ENCODE results near the gene MUC22. TPM values are rescaled to one million over a fixed set of nuclear protein-coding genes. Genes with fewer than 3 reads are reported as not detected.
"Not testable (repeated sequence)": the region's sequence is repeated elsewhere in the genome, so short reads cannot be mapped to it uniquely, and the experiment has no call there.

Gene MUC22
- polyA plus RNA-seq, 3 donors: not detected

DNA sequence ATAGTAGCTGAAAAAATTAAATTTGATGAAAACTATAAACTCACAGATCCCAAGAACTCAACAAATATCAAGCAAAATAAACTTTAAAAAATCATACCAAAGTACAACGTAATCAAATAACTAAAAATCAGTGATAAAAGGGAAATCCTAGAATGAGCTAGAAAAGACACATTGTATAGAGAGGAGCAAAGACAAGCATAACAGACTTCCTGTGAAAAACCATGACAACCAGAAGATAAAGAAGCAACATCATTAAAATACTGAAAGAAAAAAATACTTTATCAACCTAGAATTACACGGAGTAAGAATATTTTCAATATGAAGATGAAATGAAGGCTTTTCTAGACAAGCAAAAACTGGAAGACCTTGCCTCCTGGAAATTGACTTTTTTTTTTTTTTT lies 9.8 kb downstream of the MUC22 start:
- Mint-ChIP-seq H3K36me3 (no peaks in the 10 kb centered on the region), H3K9me3 (peaks cover 0 to 8% (median 4%) of the 10 kb centered on the region in 7 donors), H3K27ac (peak overlapping the region in 1 of 7 donors; percentile 55), H3K27me3 (ENCODE audit: low read depth in 3 of 3) (peaks cover 5 to 24% (median 5%) of the 10 kb centered on the region in 3 donors), H3K4me1 (no peaks in the 10 kb centered on the region), H3K4me3 (no peak overlapping the region)
- no peak overlapping the region for H3K27ac ChIP-seq (ENCODE audit: low read depth in 1 of 2, low read length in 2 of 2)
- H3K36me3 ChIP-seq (replicated peaks in 1 of 2; ENCODE audit: control insufficient read depth in 1 of 2, insufficient read depth in 2 of 2, low read length in 2 of 2): no peaks in the 10 kb centered on the region
- no CpG with 5 or more reads among the region's 2 CpGs for WGBS (ENCODE audit: insufficient coverage)
- H4K20me1 ChIP-seq (ENCODE audit: insufficient read depth, low read length): no peaks in the 10 kb centered on the region
- H3K27me3 ChIP-seq (ENCODE audit: control insufficient read depth in 2 of 2, insufficient read depth in 2 of 2, low read length in 2 of 2): no peaks in the 10 kb centered on the region
- no peaks in the 10 kb centered on the region for H3K79me2 ChIP-seq (ENCODE audit: insufficient read depth, low read length)
- no peaks in the 10 kb centered on the region for H3K9me3 ChIP-seq (replicated peaks in 1 of 2; ENCODE audit: control insufficient read depth in 1 of 2, insufficient read depth in 1 of 2, low read length in 2 of 2)
- no peak overlapping the region for H3K4me2 ChIP-seq (replicated peaks; ENCODE audit: extremely low read depth, low read length, poor library complexity, severe bottlenecking)
- TF ChIP-seq, protein P1, sequence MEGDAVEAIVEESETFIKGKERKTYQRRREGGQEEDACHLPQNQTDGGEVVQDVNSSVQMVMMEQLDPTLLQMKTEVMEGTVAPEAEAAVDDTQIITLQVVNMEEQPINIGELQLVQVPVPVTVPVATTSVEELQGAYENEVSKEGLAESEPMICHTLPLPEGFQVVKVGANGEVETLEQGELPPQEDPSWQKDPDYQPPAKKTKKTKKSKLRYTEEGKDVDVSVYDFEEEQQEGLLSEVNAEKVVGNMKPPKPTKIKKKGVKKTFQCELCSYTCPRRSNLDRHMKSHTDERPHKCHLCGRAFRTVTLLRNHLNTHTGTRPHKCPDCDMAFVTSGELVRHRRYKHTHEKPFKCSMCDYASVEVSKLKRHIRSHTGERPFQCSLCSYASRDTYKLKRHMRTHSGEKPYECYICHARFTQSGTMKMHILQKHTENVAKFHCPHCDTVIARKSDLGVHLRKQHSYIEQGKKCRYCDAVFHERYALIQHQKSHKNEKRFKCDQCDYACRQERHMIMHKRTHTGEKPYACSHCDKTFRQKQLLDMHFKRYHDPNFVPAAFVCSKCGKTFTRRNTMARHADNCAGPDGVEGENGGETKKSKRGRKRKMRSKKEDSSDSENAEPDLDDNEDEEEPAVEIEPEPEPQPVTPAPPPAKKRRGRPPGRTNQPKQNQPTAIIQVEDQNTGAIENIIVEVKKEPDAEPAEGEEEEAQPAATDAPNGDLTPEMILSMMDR (IDR thresholded peaks at IDR 0.05): no peak
- H3K9ac ChIP-seq (ENCODE audit: insufficient read depth, low read length, poor library complexity, severe bottlenecking): no peak overlapping the region
- H3K4me3 ChIP-seq (replicated peaks in 1 of 3; ENCODE audit: low read depth in 2 of 3, low read length in 3 of 3): no peak overlapping the region
- intact Hi-C loops (cut with micrococcal nuclease): no loop called here
- DNase-seq: no peak
- no peaks in the 10 kb centered on the region for H3K4me1 ChIP-seq (ENCODE audit: control insufficient read depth in 1 of 2, insufficient read depth in 2 of 2, low read length in 2 of 2)
- no peak overlapping the region for H2AFZ ChIP-seq (ENCODE audit: insufficient read depth, low read depth, low read length, poor library complexity, severe bottlenecking)

DNA sequence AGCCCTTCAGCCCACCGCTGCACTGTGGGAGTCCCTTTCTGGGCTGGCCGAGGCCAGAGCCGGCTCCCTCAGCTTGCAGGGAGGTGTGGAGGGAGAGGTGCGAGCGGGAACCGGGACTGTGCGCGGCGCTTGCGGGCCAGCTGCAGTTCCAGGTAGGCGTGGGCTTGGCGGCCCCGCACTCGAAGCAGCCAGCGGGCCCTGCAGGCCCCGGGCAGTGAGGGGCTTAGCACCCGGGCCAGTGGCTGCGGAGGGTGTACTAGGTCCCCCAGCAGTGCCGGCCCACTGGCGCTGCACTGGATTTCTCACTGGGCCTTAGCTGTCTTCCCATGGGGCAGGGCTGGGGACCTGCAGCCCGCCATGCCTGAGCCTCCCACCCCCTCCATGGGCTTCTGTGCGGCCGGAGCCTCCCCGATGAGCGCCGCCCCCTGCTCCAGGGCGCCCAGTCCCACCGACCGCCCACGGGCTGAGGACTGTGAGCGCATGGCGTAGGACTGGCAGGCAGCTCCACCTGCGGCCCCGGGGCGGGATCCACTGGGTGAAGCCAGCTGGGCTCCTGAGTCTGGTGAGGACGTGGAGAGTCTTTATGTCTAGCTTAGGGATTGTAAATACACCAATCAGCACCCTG lies 10.5 kb downstream of the MUC22 start:
- H3K27me3 Mint-ChIP-seq (ENCODE audit: low read depth in 3 of 3): peaks cover 5 to 24% (median 6%) of the 10 kb centered on the region in 3 donors
- H3K4me1 ChIP-seq (ENCODE audit: control insufficient read depth in 1 of 2, insufficient read depth in 2 of 2, low read length in 2 of 2); H3K27ac Mint-ChIP-seq; H3K27ac ChIP-seq (ENCODE audit: low read depth in 1 of 2, low read length in 2 of 2); H3K9ac ChIP-seq (ENCODE audit: insufficient read depth, low read length, poor library complexity, severe bottlenecking); H3K36me3 ChIP-seq (replicated peaks in 1 of 2; ENCODE audit: control insufficient read depth in 1 of 2, insufficient read depth in 2 of 2, low read length in 2 of 2); H3K9me3 ChIP-seq (replicated peaks in 1 of 2; ENCODE audit: control insufficient read depth in 1 of 2, insufficient read depth in 1 of 2, low read length in 2 of 2); H2AFZ ChIP-seq (ENCODE audit: insufficient read depth, low read depth, low read length, poor library complexity, severe bottlenecking); H3K27me3 ChIP-seq (ENCODE audit: control insufficient read depth in 2 of 2, insufficient read depth in 2 of 2, low read length in 2 of 2); H3K4me1 Mint-ChIP-seq; H3K79me2 ChIP-seq (ENCODE audit: insufficient read depth, low read length); intact Hi-C loops (cut with micrococcal nuclease); H3K9me3 Mint-ChIP-seq; H3K36me3 Mint-ChIP-seq; H3K4me3 Mint-ChIP-seq; H4K20me1 ChIP-seq (ENCODE audit: insufficient read depth, low read length); H3K4me2 ChIP-seq (replicated peaks; ENCODE audit: extremely low read depth, low read length, poor library complexity, severe bottlenecking); DNase-seq; H3K4me3 ChIP-seq (replicated peaks in 1 of 3; ENCODE audit: low read depth in 2 of 3, low read length in 3 of 3): not testable (repeated sequence)
- WGBS (ENCODE audit: insufficient coverage): 92% methylated on average over 28 of the region's 36 CpGs

DNA sequence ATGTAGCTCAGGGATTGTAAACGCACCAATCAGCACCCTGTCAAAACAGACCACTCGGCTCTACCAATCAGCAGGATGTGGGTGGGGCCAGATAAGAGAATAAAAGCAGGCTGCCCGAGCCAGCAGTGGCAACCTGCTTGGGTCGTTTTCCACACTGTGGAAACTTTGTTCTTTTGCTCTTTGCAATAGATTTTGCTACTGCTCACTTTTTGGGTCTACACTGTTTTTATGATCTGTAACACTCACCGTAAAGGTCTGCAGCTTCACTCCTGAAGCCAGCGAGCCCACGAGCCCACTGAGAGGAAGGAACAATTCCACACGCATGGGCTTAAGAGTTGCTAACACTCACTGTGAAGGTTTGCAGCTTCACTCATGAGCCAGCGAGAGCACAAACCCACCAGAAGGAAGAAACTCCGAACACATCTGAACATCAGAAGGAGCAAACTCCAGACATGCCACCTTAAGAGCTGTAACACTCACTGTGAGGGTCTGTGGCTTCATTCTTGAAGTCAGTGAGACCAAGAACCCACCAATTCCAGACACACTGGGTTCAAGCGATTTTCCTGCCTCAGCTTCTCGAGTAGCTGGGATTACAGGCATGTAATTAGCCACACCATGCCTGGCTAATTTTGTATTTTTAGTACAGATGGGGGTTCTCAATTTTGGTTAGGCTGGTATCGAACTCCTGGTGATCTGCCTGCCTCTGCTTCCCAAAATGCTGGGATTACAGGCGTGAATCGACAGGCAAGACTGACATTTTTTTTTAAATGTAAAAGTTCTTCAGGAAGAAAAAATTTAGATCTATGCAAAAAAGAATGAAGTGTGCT lies 11.6 kb downstream of the MUC22 start:
- H3K4me1 ChIP-seq (ENCODE audit: control insufficient read depth in 1 of 2, insufficient read depth in 2 of 2, low read length in 2 of 2); H3K79me2 ChIP-seq (ENCODE audit: insufficient read depth, low read length); DNase-seq; H3K4me1 Mint-ChIP-seq; intact Hi-C loops (cut with micrococcal nuclease); H3K4me3 Mint-ChIP-seq; H2AFZ ChIP-seq (ENCODE audit: insufficient read depth, low read depth, low read length, poor library complexity, severe bottlenecking); H3K27ac Mint-ChIP-seq; H3K9me3 ChIP-seq (replicated peaks in 1 of 2; ENCODE audit: control insufficient read depth in 1 of 2, insufficient read depth in 1 of 2, low read length in 2 of 2); H4K20me1 ChIP-seq (ENCODE audit: insufficient read depth, low read length); H3K27me3 ChIP-seq (ENCODE audit: control insufficient read depth in 2 of 2, insufficient read depth in 2 of 2, low read length in 2 of 2); H3K4me2 ChIP-seq (replicated peaks; ENCODE audit: extremely low read depth, low read length, poor library complexity, severe bottlenecking); H3K36me3 ChIP-seq (replicated peaks in 1 of 2; ENCODE audit: control insufficient read depth in 1 of 2, insufficient read depth in 2 of 2, low read length in 2 of 2); H3K36me3 Mint-ChIP-seq; H3K27ac ChIP-seq (ENCODE audit: low read depth in 1 of 2, low read length in 2 of 2); H3K4me3 ChIP-seq (replicated peaks in 1 of 3; ENCODE audit: low read depth in 2 of 3, low read length in 3 of 3); H3K9me3 Mint-ChIP-seq; H3K9ac ChIP-seq (ENCODE audit: insufficient read depth, low read length, poor library complexity, severe bottlenecking): not testable (repeated sequence)
- peaks cover 5 to 21% (median 5%) of the 10 kb centered on the region in 3 donors for H3K27me3 Mint-ChIP-seq (ENCODE audit: low read depth in 3 of 3)
- 97% methylated on average over 10 of the region's 15 CpGs for WGBS (ENCODE audit: insufficient coverage)

Data from CD14-positive monocyte (primary cell).